ENCODE measurements around the gene IL22RA1. TPM values are rescaled to one million over a fixed set of nuclear protein-coding genes. Genes with fewer than 3 reads are reported as not detected.

Gene IL22RA1
- total RNA-seq, 1 donor from 2014 or later: not detected

GRCh38 chr1:24077278-24077978, 65.5 kb downstream of the IL22RA1 start:
- Mint-ChIP-seq H3K36me3 (no peaks in the 10 kb centered on the region), H3K4me1 (no peaks in the 10 kb centered on the region), H3K27me3 (ENCODE audit: insufficient read depth, low read depth) (peaks cover 9% of the 10 kb centered on the region), H3K9me3 (no peaks in the 10 kb centered on the region), H3K27ac (peak overlapping the region; percentile 37), H3K4me3 (no peak overlapping the region)
- H3F3A ChIP-seq (ENCODE audit: low read depth): no peaks in the 10 kb centered on the region
- H3K79me2 ChIP-seq (ENCODE audit: low read depth): no peaks in the 10 kb centered on the region
- no peaks in the 10 kb centered on the region for H3K9me3 ChIP-seq (ENCODE audit: low read depth)
- no peaks in the 10 kb centered on the region for H3K4me1 ChIP-seq
- H3K36me3 ChIP-seq: no peaks in the 10 kb centered on the region
- no peak overlapping the region for H3K27ac ChIP-seq
- H3K4me3 ChIP-seq: no peak overlapping the region
- no peaks in the 10 kb centered on the region for H3K27me3 ChIP-seq
- H4K20me1 ChIP-seq (ENCODE audit: low read depth): no peaks in the 10 kb centered on the region
- no peak overlapping the region for H2AFZ ChIP-seq (replicated peaks)
- no peak for DNase-seq (ENCODE audit: low spot score)
- H3K9ac ChIP-seq: no peak overlapping the region
- no peak overlapping the region for H3K4me2 ChIP-seq
- no peak for TF ChIP-seq EZH2phosphoT487 (IDR thresholded peaks at IDR 0.05)
- no peak for TF ChIP-seq EZH2 (IDR thresholded peaks at IDR 0.05)
- no peak for TF ChIP-seq CTCF (IDR thresholded peaks at IDR 0.05)

- H3K79me2 ChIP-seq (ENCODE audit: low read depth): no peaks in the 10 kb centered on the region
- TF ChIP-seq EZH2phosphoT487 (IDR thresholded peaks at IDR 0.05): no peak
- TF ChIP-seq EZH2 (IDR thresholded peaks at IDR 0.05): no peak
- no peak for TF ChIP-seq CTCF (IDR thresholded peaks at IDR 0.05)
- H3K27ac Mint-ChIP-seq: no peak overlapping the region
- DNase-seq (ENCODE audit: low spot score): no peak
- H3K4me3 Mint-ChIP-seq: no peak overlapping the region
- no peaks in the 10 kb centered on the region for H3K9me3 ChIP-seq (ENCODE audit: low read depth)
- H3K36me3 ChIP-seq: no peaks in the 10 kb centered on the region
- H2AFZ ChIP-seq (replicated peaks): no peak overlapping the region
- no peaks in the 10 kb centered on the region for H3K9me3 Mint-ChIP-seq
- H3K4me1 ChIP-seq: peaks cover 3% of the 10 kb centered on the region
- no peaks in the 10 kb centered on the region for H3F3A ChIP-seq (ENCODE audit: low read depth)
- no peaks in the 10 kb centered on the region for H3K36me3 Mint-ChIP-seq
- H4K20me1 ChIP-seq (ENCODE audit: low read depth): no peaks in the 10 kb centered on the region
- H3K27ac ChIP-seq: no peak overlapping the region
- no peak overlapping the region for H3K4me3 ChIP-seq
- no peaks in the 10 kb centered on the region for H3K27me3 ChIP-seq
- peaks cover 2% of the 10 kb centered on the region for H3K4me1 Mint-ChIP-seq
- no peak overlapping the region for H3K4me2 ChIP-seq
- H3K9ac ChIP-seq: no peak overlapping the region
- peaks cover 9% of the 10 kb centered on the region for H3K27me3 Mint-ChIP-seq (ENCODE audit: insufficient read depth, low read depth)
These were observed 67.0 kb downstream of the IL22RA1 start for GRCh38 chr1:24075946-24076345.

- Histone ChIP-seq H3K4me3 (no peak overlapping the region), H3K9ac (no peak overlapping the region), H3F3A (ENCODE audit: low read depth) (no peaks in the 10 kb centered on the region), H3K4me2 (no peak overlapping the region), H4K20me1 (ENCODE audit: low read depth) (no peaks in the 10 kb centered on the region), H2AFZ (replicated peaks) (no peak overlapping the region), H3K27me3 (no peaks in the 10 kb centered on the region), H3K9me3 (ENCODE audit: low read depth) (no peaks in the 10 kb centered on the region), H3K36me3 (no peaks in the 10 kb centered on the region), H3K27ac (no peak overlapping the region), H3K79me2 (ENCODE audit: low read depth) (no peaks in the 10 kb centered on the region), H3K4me1 (peaks cover 3% of the 10 kb centered on the region)
- Mint-ChIP-seq H3K27me3 (ENCODE audit: insufficient read depth, low read depth) (peaks cover 9% of the 10 kb centered on the region), H3K27ac (no peak overlapping the region), H3K4me1 (peaks cover 5% of the 10 kb centered on the region), H3K9me3 (no peaks in the 10 kb centered on the region), H3K36me3 (no peaks in the 10 kb centered on the region), H3K4me3 (no peak overlapping the region)
- no peak for DNase-seq (ENCODE audit: low spot score)
- TF ChIP-seq CTCF (IDR thresholded peaks at IDR 0.05): no peak
- no peak for TF ChIP-seq EZH2 (IDR thresholded peaks at IDR 0.05)
- no peak for TF ChIP-seq EZH2phosphoT487 (IDR thresholded peaks at IDR 0.05)
These were observed 67.4 kb downstream of the IL22RA1 start for GRCh38 chr1:24075590-24075854.
